HG03342 (cell line): ENCODE results near the gene ADAMTSL2.

Experiments
- ATAC-seq: cut with Tn5 transposase; IDR thresholded peaks from one replicate; pipeline ENCODE4 v1.9.1; 2021; ENCODE audit warnings: mild to moderate bottlenecking, moderate library complexity; ENCODE audit not compliant: unreplicated experiment

ADAMTSL2 gene

DNA sequence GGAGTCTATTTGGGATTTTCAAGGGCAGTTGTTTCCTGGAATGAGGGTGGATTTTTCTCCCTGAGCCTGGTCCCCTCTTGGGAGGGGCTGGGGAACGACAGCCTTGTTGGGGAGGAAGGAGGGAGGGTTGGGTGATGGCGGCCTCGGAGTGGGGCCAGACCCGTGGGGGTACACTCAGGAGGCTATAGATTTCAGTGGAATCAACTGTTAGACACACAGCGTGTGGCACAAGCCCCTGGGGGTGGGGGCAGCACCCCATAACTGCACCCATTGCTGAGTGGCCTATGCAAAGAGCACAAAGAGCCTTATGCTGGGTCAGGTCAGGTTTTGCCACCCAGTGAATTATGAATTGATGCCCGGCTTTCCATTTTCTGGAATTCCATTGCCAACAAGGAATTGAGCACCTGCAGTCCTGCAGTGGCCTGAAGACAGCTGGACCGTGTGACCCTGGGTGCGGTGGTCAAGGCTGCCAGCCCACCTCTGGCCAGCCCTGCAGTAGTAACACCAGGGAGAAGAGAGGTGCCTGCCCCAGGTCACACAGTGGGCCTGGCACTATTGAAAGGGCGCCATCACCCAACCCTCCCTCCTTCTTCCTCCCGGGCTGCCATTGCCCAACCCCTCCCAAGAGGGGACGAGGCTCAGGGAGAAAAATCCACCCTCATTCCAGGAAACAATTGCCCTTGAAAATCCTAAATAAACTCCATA lies 18.1 kb upstream of the ADAMTSL2 start:
- no peak for ATAC-seq

DNA sequence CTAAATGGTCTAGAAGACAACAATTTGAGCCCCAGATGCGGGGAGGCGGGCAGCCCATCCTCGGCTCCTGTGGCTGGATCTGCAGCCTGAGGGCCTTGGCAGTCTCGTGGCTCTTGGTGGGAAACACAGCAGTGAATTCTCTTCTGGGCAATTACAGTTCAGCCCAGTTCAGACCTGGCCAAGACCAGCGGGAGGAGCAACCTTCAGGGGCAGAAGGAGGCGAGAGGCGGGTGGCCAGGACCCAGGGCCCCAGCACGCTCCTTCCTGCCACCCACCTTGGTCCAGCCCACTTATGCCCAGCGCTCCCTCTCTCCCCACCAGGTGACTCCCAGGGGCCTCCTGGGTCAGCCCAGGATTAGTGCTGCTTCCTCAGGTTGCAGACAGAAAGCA lies 17.5 kb upstream of the ADAMTSL2 start:
- no peak for ATAC-seq

DNA sequence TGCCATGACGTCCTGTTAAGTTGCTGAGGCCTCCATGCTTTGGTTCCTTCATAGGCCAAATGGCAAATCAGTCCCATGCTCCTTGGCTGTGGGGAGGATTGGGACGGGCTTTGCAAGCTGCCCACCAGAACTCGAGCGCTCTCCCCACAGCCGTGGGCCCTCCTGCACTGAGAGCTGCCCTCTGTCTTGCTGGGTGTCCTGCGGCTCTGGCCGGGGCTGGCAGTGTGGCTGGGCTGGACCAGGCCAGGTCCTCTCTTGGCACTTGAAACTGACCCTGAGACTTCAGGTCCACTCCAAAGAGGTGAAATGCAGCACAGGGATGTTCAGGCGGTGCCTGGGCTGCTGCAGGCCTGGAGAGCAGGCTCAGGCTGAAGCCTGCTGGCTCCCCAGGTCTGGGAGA lies 16.8 kb upstream of the ADAMTSL2 start:
- no peak for ATAC-seq

DNA sequence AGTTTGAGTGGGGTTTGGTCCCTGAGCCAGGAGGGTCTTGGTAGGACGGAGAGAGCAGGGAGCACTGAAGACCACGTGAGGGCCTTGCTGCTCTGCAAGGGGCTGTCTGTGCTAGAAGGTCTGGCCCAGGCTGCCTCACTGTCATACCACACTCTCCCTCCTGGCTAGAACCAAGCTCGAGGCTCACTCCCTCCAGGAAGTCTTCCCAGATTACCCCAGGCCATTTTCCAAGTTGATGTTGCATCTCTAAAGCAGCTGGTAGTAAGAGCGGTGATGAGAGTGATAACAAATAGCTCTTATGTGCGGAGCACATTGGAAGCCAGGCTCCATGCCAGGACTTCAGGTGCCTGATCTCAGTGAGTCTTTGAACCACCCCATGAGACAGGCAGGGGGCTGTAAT lies 16.3 kb upstream of the ADAMTSL2 start:
- no peak for ATAC-seq

DNA sequence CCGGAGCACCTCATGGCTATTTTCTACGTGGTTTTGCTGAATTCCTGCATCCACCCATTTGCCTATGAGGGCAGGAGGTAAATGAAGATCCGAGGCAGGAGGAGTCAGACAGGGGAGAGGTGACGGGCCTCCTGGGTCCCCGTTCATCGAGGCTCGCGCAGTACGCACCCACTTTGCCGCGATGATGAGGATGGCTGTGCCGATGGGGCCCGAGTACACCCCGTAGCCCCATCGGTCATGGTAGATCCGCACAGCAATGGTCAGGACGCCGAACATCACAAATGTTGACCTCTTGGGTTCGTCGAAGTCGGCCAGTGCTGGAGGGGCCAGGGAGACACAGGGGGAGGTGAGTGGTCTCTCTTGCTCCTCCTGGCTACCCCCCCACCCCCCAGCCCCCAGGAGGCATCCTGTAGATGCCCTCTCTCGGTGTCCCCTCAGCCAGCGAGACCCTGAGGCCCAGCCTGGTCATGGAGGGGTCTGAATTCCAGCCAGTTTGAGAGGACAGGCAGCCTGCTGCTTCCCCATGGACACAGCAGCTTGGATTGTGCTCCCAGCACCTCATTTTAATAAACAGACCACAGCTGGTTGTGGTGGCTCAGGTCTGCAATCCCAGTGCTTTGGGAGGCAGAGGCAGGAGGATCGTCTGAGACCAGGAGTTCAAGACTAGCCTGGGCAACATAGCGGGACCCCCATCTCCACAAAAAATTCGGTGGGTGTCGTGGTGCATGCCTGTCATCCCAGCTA lies 15.6 kb upstream of the ADAMTSL2 start:
- no peak for ATAC-seq

DNA sequence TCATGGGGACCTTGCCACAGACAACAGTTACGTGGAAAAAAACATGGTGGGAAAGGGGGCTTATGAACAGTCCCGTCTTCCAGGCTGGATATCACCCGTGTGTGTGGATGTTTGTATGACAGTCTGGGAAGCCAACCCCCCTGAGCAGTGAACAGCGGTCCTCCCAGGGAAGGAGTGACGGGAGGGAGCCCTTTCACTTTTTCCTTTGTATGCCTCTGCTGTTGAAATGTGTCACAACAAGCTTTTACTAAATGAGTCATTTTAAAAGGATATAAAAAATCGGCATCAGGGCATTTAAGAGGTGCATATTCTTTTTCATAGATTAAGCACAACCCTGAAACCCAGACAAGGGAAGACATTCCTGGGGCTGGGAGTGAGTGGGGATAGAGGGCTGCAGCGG lies 14.8 kb upstream of the ADAMTSL2 start:
- ATAC-seq = no peak

DNA sequence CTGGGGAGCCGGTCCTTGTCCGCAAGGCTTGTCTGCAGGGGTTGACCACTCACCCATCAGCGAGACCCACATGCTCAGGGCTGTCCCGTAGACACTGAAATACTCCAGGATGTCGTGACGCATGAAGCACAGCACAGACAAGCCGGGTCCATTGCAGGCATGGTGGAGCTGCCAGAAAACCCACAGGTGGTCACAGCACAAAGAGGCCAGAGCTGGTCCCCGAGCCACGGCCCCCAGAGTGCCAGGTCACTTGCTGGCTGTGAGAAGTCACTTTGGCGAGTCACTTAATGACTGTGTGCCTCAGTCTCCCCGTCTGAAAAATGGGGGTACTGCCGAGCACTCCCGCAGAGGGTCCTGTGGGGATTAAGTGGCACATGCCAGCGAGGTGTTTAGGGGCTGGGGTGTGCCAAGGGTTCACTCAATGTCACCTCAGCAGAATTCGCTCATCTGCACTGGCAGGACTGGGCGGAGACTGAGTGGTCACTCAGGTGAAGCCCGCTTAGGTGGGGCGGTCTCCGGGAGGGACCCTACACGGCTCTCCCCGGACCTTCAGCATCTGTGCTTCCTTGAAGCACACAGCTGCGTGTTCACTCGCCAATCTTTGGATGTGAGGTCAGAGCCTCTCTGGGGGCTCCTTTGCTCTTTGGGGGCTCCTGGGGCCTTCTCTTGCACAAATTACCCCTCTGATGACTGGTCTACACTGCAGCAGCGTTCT lies 14.2 kb upstream of the ADAMTSL2 start:
- no peak for ATAC-seq

DNA sequence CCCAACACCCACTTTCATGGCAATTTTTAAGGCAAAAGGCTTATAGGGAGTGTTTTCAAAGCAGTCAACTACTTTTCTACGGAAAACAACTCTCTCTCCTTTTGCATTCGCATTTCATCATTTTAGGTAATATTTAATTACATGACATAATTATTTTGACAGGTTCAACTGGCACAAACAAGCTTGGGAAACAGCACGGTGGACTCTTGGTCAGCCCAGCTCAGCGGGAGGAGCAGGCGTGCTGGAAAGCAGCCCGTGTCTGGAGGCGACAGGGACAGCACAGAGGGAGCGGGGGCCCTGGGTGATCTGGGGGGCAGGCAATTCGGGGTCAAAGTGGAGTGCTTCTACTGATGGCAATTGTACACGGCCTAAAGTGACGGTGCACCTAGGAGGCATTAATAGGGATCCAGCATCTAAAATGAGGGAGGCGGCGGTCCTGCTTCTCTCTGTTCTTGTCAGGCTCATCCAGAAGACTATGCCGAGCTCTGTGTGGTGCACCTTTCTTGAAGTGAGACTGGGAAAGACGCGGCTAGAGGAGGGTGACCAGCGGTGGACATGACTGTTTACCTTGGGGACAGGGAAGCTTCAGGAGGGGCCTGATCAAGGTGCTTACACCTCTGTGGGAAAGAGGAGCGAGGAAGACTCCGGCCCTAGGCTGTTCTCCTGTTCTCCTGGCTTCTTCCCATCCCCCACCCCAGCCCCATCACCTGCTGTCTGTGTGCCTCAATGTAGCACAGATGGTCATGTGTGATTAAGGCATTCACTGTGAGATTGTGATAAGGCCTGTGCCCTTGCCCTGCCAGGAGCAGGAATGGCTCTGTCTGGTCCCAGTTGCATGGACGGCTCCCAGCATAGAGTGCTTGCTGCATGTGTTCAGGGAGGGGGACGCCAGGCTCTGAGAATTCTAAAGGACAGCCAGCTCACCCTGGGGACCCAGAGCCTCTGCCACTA lies 13.1 kb upstream of the ADAMTSL2 start:
- no peak for ATAC-seq

DNA sequence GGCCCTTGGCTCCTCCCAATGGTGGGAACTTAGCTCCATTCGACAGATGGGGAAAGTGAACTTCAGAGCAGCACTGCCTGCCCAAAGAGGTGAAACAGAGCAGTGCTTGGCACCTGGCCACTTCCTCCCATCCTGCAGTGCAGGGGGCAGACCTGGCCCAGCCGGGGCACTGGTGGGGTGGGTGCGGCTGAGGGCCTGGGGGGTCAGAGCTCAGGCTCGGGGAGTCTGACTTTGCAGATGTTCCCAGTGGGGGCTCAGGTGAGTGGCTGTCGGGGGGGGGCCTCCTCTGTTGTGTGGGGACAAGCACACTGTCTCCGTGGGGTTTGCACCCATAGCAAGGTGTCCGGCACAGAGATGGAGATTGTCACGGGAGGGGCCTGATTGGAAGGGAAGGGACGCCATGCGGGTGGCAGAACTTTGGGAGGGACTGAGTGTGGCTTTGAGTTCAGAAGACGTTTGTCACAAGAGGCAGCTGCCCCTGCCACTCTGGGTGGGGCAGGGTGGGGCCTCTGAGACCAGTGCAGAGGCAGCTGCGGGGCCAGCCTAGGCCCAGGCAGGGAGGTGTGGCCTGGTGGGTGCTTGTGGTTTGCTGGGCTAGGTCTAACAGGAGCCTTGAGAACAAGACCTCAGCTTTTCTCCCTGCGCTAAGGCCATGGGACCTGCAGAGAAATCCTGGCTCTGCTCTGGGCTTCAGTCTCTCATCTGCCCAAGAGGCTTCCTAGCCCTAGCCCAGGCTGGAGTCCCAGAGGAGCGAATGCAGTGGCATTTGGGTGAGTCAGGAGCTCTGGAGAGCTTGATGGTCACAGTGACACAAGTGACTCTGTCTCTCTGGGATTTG lies 12.2 kb upstream of the ADAMTSL2 start:
- ATAC-seq = no peak

DNA sequence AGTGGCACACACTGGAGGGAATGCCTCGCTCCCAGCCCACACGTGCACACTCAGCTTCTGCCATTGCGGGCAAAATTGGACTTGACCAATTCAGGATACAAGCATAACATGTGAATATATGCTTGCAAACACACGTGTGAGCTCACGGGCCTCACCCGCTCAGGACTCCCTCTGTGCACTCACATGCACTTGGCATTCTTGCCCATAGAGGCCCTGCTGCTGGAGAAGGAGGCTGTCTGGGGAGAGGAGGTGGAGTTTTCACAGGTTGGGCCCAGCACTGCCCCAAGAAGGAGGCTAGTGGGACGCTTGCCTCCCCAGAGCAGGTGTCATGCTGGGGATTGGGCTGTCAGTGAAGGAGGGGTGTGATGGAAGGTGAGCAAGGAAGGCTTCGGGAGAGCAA lies 11.4 kb upstream of the ADAMTSL2 start:
- ATAC-seq = no peak

DNA sequence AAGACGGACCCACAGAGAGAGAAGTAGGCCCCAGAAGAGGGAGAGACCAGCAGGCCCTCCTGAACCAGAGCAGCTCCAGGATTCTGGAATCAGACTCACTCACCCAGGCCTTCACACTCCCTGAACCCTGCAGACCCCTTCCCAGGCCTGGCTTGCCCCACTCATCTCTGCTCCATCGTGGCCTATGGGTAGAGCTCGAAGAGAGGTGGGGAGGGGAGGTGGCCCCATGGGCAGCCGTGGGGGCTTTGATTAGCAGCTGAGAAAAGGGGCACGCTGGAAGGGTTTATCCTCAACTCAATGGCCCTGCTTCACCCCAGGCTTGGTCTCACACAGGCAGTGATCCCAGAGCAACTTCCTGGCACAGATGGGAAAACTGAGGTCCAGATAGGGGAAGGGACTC lies 10.4 kb upstream of the ADAMTSL2 start:
- no peak for ATAC-seq

DNA sequence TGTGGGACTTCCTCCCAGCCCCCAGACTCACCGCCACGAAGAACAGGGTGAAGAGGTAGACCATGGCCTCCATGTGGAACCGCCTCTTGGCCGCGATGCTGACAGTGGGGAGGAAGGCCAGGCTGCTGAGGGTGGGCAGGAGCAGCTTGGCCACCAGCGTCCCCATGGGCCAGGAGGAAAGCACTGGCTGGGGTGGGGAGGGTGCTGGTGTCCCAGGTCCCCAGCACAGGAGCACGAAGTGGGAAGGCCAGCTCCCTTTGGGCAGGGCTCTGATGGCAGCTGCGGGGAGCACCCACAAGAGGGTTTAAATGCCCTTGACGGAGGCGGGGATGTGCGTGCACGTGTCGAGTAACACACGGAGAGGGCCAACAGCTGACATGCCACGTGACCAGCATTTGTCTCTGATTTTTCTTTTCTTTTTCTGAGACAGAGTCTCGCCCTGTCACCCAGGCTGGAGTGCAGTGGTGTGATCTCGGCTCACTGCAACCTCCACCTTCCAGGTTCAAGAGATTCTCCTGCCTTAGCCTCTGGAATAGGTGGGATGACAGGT lies 9.8 kb upstream of the ADAMTSL2 start, which contains the start of gene MYMK:
TSS of gene MYMK (minus strand) at position 281 of the 550 bp plus-strand sequence. CDS start at position 166, 115 bp downstream.
- no peak for ATAC-seq

DNA sequence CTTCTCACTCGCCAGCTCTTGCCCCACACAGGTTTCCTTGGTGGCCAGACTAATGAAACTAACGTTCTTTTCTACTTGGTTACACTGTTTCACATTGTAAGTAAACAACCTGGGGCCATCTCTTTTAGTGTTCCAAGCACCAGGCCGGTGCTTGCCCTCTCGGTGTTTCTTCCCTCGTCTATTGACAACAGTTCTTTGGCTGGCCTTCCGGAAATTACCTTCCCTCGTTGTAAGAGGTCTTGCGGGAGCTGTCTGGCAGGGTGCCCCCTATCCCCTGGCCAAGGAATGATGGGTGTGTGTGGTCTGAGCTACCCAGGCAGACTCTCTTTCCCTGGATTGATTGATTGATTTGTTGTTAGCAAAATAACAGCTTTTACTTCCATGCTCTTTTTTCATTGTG lies 8.8 kb upstream of the ADAMTSL2 start:
- no peak for ATAC-seq

DNA sequence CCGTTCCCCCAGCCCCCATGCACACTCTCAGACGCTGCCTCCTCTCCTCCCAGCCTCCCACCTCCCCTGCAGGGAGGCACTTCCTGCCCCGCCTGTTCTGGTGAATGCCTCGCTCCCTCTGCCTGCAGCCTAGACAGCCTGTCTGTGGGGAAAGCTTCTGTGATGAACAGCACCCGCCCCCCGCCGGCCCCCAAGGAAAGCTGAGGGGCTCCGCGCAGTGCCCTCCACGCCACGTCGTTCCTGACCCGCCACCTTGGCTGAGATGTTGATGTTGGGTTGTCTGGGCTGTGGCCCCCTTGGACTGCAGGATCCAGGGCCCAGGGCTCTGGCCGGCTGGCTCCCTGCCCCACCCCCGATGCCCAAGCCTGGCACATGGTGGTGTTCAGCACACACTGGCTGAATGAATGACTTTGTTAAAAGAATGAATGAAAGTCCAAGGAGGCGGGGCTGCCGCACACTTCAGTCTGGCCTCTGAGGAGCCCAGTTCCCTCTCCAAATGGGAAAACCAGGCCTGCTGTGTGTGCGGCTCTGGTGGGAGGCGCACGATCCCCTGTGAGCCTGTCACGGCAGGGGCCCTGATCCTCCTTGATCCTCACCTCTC lies 7.7 kb upstream of the ADAMTSL2 start:
- no peak for ATAC-seq

DNA sequence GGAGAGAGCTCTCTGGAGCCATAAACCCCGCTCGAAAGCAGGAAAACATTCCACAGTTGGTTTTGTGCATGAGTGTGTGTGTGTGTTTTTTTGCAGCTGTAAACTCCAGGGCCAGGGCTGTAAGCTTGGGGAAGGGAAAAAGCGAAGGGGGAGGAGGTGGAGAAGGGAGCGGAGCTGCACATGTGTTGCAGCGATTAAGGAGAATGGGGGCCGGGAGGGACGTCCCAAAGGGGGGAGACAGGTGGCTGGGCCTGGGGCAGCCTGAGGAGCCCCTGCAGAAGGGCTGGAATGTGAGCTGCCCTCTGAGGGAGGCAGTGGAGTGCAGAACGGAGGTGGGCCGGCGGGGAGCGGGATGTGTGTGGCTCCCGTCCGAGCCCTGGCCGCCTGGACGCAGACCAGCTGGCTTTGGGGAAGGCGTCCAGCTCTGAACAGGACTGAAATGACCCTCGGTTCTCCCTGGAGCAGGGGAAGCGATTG lies 7.0 kb upstream of the ADAMTSL2 start:
- no peak for ATAC-seq

DNA sequence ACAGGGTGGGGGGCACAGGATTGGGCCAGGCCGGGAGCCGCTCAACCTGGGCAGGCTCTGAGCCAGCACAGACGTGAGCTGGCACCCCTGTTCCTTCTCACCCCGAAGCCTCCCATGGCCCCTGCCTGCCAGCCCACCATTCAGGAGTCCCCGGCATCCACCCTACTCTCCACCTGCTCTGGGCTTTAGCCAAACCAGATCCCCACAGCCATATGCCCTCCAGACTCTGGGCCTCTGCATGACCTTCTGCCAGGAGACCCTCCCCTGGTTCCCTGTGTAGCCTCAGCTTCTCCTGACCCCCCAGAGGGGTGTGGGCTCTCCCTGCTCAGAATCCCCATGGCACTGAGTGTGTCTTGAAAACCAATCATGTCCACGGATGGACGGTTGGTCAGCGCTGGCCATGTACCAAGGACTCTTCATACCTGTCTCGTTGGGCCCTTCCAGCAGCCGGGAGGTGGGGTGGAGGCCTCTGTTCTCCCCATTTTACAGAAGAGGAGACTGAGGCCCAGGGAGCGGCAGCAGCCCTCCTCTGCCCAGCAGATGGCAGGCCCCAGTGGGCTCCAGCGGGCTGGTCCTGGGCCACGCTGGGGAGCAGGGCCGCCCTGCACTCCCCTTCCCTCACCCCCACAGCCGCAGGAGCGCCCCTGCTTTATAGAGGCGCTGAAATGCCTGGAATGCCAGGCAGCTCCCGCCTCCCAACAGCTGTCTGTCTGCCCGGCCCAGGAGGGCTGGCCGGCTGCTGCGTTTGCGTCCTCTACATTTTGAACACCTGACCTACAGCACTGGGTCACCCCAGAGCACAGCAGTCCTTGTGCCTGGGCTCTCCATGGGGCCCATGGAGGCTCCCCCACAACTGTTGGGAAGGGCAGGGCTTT lies 6.3 kb upstream of the ADAMTSL2 start:
- no peak for ATAC-seq

DNA sequence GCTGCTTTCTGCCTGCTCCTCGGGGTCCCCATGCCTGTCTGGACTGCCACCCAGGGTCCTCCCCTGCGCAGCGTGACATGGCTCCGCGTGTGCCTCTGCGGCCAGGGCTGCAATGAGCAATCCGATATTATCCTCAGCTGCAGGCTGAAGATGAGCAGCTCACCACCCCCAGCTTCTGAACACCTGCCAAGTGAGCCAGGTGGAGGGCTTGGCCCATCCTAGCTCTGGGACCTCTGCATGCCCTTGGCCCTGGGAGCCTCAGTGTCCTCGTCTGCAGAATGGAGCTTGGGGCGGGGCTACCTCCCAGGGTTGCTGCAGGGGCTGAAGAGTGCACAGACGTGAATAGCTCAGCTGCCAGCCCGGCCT lies 5.6 kb upstream of the ADAMTSL2 start:
- no peak for ATAC-seq

DNA sequence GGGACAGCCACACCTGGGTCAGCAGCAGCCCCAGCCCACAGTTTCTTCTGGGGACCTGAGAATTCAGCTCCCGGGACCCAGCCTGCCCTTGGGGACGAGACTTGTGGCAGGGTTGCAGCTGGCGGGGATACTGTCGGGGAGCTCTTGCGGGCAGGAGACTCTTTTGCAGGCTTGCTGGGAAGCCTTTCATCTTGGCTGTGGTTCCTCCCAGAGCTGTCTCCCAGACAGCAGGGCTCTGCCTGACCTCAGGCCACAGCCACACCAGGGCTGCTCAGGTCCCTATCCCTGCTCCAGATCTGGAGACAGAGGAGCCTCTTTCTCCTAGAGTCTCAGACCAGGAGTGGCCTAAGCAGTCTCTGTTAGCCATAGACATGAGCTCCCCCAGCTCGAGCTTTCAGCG lies 5.0 kb upstream of the ADAMTSL2 start:
- ATAC-seq = no peak
